PC-3 (cell line): Measurements from ENCODE around the gene EIF4E.
"Not testable (repeated sequence)": the region's sequence is repeated elsewhere in the genome, so short reads cannot be mapped to it uniquely, and the experiment has no call there.

Experiments used
- EZH2 ChIP-seq: fragments of 300-600 bp; sonication (generic); IDR thresholded peaks from one replicate; pipeline ENCODE4 v1.6.1; 2017; ENCODE audit warnings: antibody characterized with exemption, mild to moderate bottlenecking, low read length; ENCODE audit not compliant: unreplicated experiment
- EZH2phosphoT487 ChIP-seq: fragments of 300-600 bp; sonication (generic); IDR thresholded peaks from 2 replicates; pipeline ENCODE4 v1.6.1; 2018; ENCODE audit warnings: mild to moderate bottlenecking, antibody characterized with exemption, low read length, borderline replicate concordance
- TF ChIP-seq, protein P1 (sequence below): fragments of 300-600 bp; sonication (generic); conservative IDR thresholded peaks from 2 replicates; pipeline ENCODE4 v1.5.1; 2017; ENCODE audit warnings: antibody characterized with exemption, low read depth, mild to moderate bottlenecking, low read length

DNA sequence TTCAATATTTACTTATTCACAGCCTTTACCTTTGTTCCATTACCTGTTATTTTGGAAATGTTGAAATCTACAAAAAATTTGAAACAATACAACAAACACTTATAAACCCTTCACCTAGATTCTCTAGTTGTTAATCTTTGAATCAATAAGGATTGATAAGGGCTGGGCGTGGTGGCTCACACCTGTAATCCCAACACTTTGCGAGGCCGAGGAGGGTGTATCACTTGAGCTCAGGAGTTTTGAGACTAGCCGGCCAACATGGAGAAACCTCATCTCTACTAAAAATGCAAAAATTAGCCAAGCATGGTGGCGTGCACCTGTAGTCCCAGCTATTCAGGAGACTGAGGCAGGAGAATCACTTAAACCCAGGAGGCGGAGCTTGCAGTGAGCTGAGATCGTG is 5.9 kb upstream of the EIF4E start:
- TF ChIP-seq, protein P1, sequence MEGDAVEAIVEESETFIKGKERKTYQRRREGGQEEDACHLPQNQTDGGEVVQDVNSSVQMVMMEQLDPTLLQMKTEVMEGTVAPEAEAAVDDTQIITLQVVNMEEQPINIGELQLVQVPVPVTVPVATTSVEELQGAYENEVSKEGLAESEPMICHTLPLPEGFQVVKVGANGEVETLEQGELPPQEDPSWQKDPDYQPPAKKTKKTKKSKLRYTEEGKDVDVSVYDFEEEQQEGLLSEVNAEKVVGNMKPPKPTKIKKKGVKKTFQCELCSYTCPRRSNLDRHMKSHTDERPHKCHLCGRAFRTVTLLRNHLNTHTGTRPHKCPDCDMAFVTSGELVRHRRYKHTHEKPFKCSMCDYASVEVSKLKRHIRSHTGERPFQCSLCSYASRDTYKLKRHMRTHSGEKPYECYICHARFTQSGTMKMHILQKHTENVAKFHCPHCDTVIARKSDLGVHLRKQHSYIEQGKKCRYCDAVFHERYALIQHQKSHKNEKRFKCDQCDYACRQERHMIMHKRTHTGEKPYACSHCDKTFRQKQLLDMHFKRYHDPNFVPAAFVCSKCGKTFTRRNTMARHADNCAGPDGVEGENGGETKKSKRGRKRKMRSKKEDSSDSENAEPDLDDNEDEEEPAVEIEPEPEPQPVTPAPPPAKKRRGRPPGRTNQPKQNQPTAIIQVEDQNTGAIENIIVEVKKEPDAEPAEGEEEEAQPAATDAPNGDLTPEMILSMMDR, result not testable (repeated sequence)
- TF ChIP-seq EZH2phosphoT487, EZH2: not testable (repeated sequence)
